Right renal cortex interstitium (tissue), 3 donors: ENCODE data around the gene LSMEM2. TPM values are rescaled to one million over a fixed set of nuclear protein-coding genes. Genes with fewer than 3 reads are reported as not detected.
"Not testable (repeated sequence)": the region's sequence is repeated elsewhere in the genome, so short reads cannot be mapped to it uniquely, and the experiment has no call there.

Source experiments
- DNase-seq, 3 donors: peaks; one replicate each; pipeline ENCODE4 v3.0.0-alpha.2; 2013; ENCODE audit warnings: low read depth in 3 of 3, low spot score in 2 of 3
- polyA plus RNA-seq, 3 donors: library from polyadenylated mRNA; unstranded; fragments of 120-200 nt; gene quantifications; one replicate each; pipeline ENCODE4 v1.2.1, GENCODE V29; 2013; ENCODE audit not compliant: insufficient read length in 3 of 3

Gene LSMEM2
- polyA plus RNA-seq, 3 donors, result 0.42 to 0.54 (median 0.50) TPM

DNA sequence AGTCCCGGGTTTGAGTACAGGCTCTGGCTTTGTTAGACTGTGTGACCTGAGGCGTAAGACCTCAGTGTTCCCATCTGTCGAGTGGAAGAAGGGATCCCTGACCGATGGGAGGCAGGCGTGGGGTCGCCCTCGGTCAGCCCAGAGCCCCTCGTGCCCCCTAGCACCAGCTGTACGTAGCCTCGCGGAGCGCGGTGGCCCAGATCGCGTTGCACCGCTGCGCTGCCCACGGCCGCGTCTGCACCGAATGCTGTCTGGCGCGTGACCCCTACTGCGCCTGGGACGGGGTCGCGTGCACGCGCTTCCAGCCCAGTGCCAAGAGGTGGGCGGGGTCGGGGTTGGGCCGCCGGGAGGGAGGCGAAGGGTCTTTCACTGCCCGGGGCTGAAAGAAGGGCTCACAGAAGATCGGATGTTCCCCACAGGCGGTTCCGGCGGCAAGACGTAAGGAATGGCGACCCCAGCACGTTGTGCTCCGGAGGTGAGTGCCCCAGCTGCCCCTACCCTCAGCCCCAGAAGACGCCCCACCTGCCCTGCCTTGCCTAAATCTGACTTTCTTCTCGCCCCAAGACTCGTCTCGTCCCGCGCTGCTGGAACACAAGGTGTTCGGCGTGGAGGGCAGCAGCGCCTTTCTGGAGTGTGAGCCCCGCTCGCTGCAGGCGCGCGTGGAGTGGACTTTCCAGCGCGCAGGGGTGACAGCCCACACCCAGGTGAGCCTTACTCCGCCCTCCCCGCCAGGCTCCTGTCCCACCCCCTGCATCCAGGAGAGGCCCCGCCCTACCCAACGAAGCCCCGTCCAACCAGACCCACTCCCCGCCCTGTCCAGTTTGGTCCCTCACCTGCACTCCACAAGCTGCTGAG lies 3.5 kb upstream of the LSMEM2 start:
- no peak for DNase-seq

DNA sequence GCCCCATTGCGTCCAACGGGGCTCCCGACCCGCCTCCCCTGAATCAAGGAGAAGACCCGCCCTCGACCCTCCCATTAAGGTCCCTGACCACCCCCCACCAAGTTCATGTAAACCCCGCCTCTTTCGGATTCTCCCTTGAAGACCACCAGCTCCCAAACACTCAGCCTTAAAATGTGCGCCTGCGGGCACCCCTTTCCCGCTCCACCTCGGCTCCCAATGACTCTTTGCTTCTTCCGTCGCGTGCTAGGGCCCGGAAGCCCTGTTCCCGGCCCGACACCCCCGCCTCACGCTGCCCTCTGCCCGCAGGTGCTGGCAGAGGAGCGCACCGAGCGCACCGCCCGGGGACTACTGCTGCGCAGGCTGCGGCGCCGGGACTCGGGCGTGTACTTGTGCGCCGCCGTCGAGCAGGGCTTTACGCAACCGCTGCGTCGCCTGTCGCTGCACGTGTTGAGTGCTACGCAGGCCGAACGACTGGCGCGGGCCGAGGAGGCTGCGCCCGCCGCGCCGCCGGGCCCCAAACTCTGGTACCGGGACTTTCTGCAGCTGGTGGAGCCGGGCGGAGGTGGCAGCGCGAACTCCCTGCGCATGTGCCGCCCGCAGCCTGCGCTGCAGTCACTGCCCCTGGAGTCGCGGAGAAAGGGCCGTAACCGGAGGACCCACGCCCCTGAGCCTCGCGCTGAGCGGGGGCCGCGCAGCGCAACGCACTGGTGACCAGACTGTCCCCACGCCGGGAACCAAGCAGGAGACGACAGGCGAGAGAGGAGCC lies 2.7 kb upstream of the LSMEM2 start:
- DNase-seq, result no peak

DNA sequence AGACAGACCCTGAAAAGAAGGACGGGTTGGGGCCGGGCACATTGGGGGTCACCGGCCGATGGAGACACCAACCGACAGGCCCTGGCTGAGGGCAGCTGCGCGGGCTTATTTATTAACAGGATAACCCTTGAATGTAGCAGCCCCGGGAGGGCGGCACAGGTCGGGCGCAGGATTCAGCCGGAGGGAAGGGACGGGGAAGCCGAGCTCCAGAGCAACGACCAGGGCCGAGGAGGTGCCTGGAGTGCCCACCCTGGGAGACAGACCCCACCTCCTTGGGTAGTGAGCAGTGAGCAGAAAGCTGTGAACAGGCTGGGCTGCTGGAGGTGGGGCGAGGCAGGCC lies 2.2 kb upstream of the LSMEM2 start:
- no peak for DNase-seq

DNA sequence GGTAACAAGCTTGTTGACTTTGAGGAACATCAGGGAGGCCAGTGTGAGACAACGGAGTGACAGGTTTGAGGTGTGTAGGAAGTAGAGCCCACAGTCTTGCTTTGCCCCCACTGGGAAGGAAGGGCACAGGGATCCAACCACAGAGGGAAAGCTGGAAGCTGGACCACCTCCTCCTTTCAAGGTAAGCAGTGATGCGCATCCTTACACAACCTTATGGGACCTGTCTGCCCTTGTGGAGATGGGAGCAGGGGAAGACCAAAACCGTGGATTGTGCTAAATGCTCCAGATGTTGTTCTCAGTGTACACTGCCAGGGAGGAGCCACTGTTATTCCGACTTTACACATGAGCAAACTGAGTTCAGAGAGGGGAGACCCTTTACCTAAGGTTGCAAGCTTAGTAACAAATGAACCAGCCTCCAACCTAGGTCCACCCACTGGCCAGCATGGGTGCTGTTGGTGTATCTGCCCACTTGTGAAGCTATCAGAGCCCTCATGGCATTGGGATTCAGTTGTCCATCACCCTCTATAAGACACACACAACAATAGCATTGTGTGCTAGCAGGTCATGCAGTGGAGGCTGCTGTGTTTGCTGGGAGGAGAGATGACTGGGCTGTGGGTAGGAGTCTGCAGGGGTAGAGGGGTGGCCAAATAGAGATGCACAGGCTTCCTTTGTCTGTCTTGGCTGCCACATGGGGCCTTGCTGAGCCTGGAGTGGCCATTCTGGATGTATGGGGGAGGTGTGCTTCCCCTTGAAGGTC lies 586 bp upstream of the LSMEM2 start:
- no peak for DNase-seq

DNA sequence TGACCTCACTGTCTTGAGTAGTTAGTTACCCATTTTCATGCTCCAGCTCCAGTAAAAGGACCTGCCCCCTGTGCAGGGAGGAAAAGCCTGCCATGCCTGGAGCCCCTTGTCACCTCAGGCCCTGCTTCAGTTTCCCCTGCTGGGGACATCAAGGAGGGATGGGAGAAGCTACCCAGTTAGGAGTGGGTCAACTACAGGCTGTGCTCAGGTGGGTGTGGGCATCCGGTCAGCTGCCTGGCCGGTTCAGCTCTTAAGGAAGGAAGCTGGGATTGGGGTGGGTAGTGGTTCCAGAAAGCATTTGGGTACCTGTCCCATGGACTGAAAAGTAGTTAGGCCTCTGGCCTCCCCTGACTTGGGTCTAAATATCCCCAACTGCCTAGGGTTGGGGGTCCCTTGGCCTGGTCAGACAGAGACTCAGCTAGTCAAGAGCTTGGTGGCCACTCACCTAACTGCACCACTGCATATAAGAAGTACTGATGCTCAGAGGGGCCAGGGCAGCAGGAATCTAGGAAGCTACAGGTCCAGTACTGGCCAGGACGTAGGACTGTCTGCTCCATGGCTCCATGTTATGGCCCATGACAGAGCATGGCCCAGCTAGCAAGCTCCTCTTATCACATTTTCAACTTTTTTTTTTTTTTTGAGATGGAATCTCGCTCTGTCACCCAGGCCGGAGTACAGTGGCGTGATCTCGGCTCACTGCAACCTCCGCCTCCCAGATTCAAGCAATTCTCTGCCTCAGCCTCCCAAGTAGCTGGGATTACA lies 549 bp downstream of the LSMEM2 start:
- no peak for DNase-seq

DNA sequence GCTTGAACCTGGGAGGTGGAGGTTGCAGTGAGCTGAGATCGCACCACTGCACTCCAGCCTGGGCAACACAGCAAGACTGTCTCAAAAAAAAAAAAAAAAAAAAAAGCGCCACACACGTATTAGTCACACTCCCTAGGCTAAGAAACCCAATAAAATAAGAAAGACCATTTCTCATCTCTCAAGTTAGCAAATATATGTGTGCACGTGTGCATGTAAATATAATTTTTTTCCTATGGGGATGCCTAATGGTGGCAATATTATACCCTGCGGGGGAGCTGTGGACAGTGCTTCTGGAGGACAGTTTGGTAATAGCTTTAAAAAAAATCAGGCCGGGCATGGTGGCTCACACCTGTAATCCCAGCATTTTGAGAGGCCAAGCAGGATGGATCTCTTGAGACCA lies 5.2 kb downstream of the LSMEM2 start:
- DNase-seq, result not testable (repeated sequence)

DNA sequence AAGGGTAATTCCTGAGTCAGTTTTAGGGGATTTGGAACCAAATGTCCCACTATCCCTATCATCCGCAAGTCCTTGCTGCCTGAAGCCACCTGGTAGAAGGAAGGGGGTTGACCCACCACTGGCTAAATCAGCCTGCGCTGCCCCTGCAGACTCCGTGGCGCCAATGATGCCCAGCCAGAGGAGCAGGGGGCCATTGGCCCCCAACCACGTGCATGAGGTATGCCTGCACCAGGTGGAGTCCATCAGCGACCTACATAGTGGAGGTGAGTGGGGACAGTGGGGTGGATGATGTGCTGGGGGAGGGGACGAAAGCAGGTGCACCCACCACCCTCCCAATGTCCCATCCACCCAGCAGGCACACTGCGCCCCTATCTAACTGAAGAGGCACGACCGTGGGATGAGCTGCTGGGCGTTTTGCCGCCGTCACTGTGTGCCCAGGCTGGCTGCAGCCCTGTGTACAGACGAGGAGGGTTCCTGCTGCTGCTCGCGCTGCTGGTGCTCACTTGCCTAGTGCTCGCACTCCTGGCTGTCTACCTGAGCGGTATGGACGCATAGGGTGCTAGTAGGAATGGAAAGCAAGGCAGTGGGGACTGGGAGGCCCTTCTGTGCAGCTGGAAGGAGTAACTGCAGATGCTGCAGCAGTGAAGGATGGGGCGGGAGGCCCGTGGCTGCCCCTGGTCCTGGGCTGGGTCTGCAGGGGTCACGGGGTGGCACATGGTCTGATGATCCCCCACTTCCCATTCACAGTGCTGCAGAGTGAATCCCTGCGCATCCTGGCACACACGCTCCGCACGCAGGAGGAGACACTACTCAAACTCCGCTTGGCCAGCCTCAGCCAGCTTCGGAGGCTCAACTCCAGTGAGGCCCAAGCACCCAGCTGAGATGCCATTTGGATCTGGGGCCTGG lies 7.7 kb downstream of the LSMEM2 start:
- DNase-seq, result no peak

DNA sequence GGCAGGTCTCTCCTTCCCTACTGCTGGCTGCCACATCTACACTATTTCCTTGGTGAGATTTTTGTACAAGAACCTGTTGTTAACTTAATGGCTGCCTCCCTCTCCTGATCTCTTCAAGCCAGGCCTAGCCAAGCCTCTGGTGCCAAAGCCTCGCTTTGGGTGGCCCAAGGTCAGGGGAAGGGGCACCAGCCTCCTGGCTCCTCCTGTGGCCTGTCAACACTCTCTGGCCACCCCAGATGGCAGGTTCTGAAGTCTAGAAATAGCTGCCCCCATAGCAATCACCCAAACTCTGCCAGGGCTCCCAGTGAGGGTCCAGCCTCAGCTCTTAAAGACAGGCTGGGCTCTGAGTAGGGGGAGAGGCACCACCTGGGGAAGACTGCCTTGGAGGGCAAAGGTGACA lies 8.4 kb downstream of the LSMEM2 start:
- DNase-seq, result no peak

DNA sequence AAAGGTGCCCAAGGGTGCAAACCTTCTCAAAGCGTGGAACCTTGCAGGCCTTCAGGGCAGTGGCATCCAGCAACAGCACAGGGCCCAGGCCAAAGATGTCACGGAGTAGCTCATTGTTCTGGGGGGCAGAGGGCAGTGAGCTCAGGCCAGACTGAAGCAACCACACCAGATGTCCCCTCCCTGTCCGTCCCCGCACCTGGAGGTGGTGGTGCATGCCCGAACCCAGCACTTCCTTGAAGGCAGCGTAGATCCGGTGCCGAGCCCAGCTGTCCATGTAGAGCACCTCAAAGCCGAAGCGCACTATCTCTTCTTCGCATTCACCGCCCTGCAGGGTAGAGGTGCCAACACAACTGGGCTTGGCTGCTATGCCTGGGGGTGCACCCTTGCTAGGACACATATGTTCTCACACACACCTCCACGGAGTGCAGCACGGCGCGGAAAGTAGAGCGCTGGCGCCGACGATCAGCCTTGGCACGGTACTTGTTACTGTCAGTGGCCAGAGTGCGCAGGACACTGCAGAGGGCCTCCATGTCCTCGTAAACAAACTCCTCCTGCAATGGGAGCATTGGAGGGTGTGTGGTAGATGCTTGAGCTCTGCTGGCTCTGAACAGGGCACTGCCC lies 9.6 kb downstream of the LSMEM2 start:
- DNase-seq, result no peak

DNA sequence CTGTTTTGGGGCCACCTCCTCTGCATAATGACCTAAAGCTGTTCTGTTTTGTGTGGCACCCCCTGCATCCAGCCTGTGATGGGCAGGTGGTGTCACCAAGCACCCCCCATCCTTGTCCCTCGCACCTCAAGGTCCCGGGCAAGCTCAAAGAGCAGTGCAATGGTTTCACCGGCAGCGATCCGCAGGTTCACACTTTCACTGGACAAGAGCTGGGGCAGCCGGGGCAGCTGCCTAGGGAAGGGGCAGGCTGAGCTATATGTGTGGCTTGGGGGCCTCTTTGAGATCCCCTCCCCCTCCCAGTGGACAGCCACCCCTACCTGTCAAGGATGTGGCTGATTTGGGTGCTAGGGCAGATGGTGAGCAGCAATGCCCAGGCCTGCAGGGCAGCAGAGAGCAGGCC lies 10.2 kb downstream of the LSMEM2 start:
- DNase-seq, result no peak

DNA sequence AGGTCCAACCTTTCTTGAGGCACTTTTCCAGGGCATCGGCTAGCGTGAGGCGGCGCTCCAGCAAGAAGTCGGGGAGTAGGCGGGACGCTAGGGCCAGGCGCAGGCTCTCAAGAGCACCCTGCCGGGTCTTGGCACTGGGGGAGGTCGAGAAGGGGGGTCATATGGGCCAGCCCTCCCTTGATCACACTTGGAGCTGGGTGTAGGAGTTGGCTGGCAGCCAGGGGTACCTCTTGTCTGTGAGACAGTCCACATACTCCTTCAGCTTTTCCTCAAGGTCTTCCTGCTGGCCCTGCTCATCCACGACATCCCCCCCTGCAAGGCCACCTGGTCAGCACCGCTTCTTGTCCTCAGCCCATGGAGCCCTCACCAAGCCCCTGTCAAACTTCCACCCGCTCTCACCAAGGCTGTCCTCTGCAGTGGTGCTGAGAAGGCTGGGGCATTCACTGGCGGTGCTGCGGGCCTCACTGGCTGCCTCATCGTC lies 11.3 kb downstream of the LSMEM2 start:
- no peak for DNase-seq

DNA sequence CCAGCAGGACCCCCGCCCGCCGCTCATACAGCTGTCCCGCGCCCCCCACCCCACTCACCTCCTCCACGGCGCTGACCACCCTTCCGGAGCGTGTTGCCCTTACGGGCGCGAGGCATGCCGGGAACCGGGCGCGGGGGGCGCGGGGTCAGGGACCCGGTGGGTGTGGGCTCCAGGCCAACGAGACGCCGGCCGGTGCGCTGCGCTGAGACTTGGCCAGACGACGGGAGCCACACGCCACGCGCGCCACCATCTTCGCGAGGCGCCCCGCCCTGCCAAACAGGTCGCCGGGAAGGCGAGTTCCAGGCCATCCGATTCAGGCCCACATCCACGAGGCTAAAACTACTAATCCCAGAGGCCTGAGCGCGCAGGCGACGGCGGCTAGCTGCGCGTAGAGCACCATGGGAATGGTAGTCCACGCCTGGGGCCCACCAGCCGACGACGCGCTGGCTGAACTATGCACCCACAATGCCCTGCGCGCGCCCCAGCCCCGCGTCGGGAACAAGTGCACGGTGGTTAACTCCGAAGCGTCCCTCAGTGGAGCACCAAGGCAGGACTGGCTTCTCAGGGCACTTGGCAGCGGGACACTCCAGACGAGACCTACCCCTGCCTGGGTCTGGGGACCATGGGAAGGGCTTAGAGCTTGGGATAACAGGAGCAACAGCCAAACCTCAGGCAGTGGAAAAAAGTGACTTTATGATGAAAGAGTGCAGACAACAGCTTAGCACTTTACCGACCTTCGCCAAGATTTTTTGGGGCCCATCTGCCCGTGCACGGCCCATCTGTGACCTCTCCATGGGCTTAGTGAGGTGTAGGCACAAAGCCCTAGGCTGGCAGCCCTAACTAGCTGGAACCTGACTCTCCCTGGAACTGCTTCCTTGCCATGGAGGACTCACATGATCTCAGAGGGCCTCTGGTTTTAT lies 13.5 kb downstream of the LSMEM2 start, which contains the start of gene IFRD2:
IFRD2 (minus strand) TSS at position 271 of the 920 bp plus-strand sequence; CDS start at position 116, 155 bp downstream.
- DNase-seq, result peak; percentile 86 to 94 (median 87)

DNA sequence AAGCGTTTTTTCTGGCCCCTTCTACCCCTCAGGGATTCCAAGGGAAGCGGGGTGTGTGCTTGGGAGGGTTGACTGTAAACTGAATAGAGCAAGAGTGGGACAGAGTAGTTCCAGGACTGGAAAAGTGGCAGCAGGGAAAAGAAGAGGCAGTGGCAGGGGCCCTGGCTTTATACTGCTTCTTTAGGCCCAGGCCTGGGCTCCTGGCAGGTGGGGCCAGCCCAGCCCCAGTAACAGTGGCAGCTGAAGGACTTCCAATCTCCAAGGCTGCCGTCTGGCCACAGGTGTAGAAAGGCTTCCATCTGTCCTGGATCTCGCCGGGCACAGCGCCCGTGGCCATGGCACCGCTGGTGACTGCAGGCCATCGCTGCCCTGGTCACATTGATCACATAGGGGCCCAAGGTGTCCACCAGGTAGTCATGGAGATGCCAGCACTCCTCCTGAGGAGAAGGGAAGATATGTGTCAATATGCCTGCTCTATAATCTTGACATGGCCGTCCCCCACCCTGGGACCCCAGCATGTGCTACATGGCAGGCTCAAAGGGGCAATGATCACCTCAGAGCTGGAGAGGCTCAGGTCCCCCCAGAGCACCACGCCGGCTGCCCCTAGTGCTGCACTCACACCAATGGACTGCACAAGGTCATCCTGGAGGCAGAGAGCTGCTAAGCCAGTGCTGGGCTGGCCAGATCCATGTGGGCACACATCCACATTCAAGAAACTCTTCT lies 14.4 kb downstream of the LSMEM2 start:
- no peak for DNase-seq

DNA sequence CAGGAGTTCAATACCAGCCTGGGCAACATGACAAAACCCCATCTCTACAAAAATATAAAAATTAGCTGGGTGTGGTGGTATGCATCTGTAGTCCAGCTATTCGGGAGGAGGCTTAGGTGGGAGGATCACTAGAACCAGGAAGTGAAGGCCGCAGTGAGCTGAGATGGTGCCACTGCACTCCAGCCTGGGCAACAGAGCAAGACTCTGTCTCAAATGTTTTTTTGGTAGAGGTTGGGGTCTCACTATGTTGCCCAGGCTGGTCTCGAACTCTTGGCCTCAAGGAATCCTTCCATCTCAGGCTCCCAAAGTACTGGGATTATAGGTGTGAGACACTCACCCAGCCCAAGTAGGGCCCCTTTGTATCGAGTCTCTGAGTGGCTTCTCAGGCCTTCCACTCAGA lies 15.2 kb downstream of the LSMEM2 start:
- DNase-seq, result no peak

DNA sequence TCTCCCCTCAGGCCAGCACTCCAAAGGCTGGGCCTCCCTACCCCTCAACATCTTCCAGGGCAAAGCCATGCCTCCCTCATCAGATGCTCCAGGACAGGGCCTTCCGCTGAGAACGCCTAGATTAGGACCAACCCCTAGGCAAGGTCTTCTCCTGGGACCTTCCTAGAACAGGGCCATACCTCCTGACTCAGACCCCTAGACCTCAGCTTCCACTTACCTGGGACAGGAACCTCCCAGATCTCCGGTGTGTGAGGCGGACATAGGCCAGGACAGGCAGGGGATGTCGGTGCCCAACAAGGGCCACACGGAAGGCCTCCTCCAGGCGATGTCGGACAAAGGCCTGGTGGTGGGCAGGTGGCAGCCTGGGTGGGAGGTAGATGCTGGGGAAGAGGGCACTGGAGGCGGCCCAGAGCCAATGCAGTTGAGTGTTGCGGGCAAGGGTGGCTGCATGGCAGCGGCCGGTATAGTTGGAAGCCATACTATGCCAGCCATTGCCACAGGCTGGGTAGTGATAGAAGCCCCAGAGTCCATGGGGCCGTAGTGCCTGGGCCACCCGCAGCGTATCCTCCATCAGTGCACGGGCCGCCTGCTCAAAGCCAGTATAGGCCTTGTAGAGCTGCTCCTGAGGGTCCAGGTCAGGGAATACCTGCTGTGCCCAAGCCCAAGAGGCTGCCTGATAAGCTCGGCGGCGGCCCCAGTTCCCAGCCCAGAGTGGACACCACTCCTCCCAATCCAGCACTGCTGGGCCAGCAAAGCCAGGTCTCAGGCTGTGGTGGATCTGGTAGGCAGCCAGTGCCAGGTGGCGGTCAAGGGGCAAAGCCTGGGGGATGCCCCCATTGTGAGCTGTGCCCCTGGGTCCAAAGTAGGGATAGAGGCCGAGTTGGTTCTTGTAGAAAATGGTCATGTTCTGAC lies 15.9 kb downstream of the LSMEM2 start:
- no peak for DNase-seq
